Left ventricle myocardium inferior (tissue), 1 donor: ENCODE results near the gene TUBGCP2. TPM values are rescaled to one million over a fixed set of nuclear protein-coding genes. Genes with fewer than 3 reads are reported as not detected.

Source experiments
- DNase-seq: peaks from one replicate; pipeline ENCODE4 v3.0.0-alpha.2; 2020
- H3K27ac ChIP-seq: fragments of 200-600 bp; replicated peaks from 2 replicates; pipeline ENCODE4 v1.8.0; 2021
- H3K27me3 ChIP-seq: fragments of 200-600 bp; 2 replicates; pipeline ENCODE4 v1.8.0; 2021; ENCODE audit warnings: low read depth
- H3K36me3 ChIP-seq: fragments of 200-600 bp; 2 replicates; pipeline ENCODE4 v1.8.0; 2021
- H3K4me1 ChIP-seq: fragments of 200-600 bp; 2 replicates; pipeline ENCODE4 v1.8.0; 2021
- H3K4me3 ChIP-seq: fragments of 200-600 bp; 2 replicates; pipeline ENCODE4 v1.8.0; 2021; ENCODE audit warnings: mild to moderate bottlenecking, moderate library complexity
- H3K9me3 ChIP-seq: fragments of 200-600 bp; replicated peaks from 2 replicates; pipeline ENCODE4 v1.8.0; 2021
- CTCF ChIP-seq: fragments of 200-600 bp; IDR thresholded peaks from 2 replicates; pipeline ENCODE4 v1.8.0; 2021; ENCODE audit warnings: antibody characterized with exemption, mild to moderate bottlenecking, borderline replicate concordance
- intact Hi-C: fragments of 100-400 bp; cut with micrococcal nuclease; formaldehyde crosslinking; loops from one replicate; pipeline ENCODE4 v1.11.0; 2022
- total RNA-seq: library from RNA; stranded (reverse); fragmentation: NEBNext Ultra II Directional; extraction: Animal tissue kit (Norgen Biotek cat#: 25700); gene quantifications from one replicate; pipeline ENCODE4 v1.2.1, GENCODE V29; 2021
- donor health status: DM: no; HTN: yes; CAD: no; lungs with severe emphysema.

TUBGCP2 gene
- total RNA-seq, 1 donor from 2014 or later: 38.9 TPM

GRCh38 chr10:133295426-133296320 is 13.0 kb downstream of the TUBGCP2 start:
- peaks cover 88% of the 10 kb centered on the region for H3K36me3 ChIP-seq
- intact Hi-C loops: no loop called here
- H3K9me3 ChIP-seq: no peaks in the 10 kb centered on the region
- DNase-seq: no peak
- no peaks in the 10 kb centered on the region for H3K4me1 ChIP-seq
- H3K27me3 ChIP-seq: no peaks in the 10 kb centered on the region
- TF ChIP-seq CTCF: no peak
- H3K4me3 ChIP-seq: no peak overlapping the region
- no peak overlapping the region for H3K27ac ChIP-seq

GRCh38 chr10:133294189-133294588 is 14.5 kb downstream of the TUBGCP2 start:
- no peaks in the 10 kb centered on the region for H3K27me3 ChIP-seq
- H3K4me3 ChIP-seq: no peak overlapping the region
- no peaks in the 10 kb centered on the region for H3K9me3 ChIP-seq
- TF ChIP-seq CTCF: no peak
- no peak overlapping the region for H3K27ac ChIP-seq
- no peak for DNase-seq
- H3K4me1 ChIP-seq: no peaks in the 10 kb centered on the region
- peaks cover 88% of the 10 kb centered on the region for H3K36me3 ChIP-seq
- intact Hi-C loops: no loop called here

- Histone ChIP-seq H3K36me3 (peaks cover 88% of the 10 kb centered on the region), H3K4me3 (no peak overlapping the region), H3K27me3 (no peaks in the 10 kb centered on the region), H3K9me3 (no peaks in the 10 kb centered on the region), H3K27ac (no peak overlapping the region), H3K4me1 (no peaks in the 10 kb centered on the region)
- intact Hi-C loops: no loop called here
- TF ChIP-seq CTCF: no peak
- no peak for DNase-seq
Measured at GRCh38 chr10:133293810-133294119, 14.9 kb downstream of the TUBGCP2 start.

GRCh38 chr10:133292919-133293809 is 15.5 kb downstream of the TUBGCP2 start:
- Histone ChIP-seq H3K27ac (no peak overlapping the region), H3K4me1 (no peaks in the 10 kb centered on the region), H3K4me3 (no peak overlapping the region), H3K9me3 (no peaks in the 10 kb centered on the region), H3K27me3 (no peaks in the 10 kb centered on the region), H3K36me3 (peaks cover 88% of the 10 kb centered on the region)
- DNase-seq: no peak
- no peak for TF ChIP-seq CTCF
- intact Hi-C loops: no loop called here

GRCh38 chr10:133289761-133290160 is 18.9 kb downstream of the TUBGCP2 start:
- intact Hi-C loops: no loop called here
- no peaks in the 10 kb centered on the region for H3K9me3 ChIP-seq
- H3K27ac ChIP-seq: no peak overlapping the region
- no peak overlapping the region for H3K4me3 ChIP-seq
- no peaks in the 10 kb centered on the region for H3K4me1 ChIP-seq
- H3K27me3 ChIP-seq: no peaks in the 10 kb centered on the region
- no peak for DNase-seq
- H3K36me3 ChIP-seq: peaks cover 87% of the 10 kb centered on the region
- TF ChIP-seq CTCF: no peak
